HG03196 (cell line): ENCODE data around the gene AMH.
"Not testable (repeated sequence)": the region's sequence is repeated elsewhere in the genome, so short reads cannot be mapped to it uniquely, and the experiment has no call there.

Experiments used
- ATAC-seq: cut with Tn5 transposase; IDR thresholded peaks from one replicate; pipeline ENCODE4 v1.9.1; 2021; ENCODE audit not compliant: unreplicated experiment

Gene AMH

GRCh38 chr19:2269244-2270156 is 20.4 kb downstream of the AMH start:
- peak; percentile 44 for ATAC-seq

- ATAC-seq = no peak
These were observed 21.0 kb downstream of the AMH start for GRCh38 chr19:2270157-2270422.

GRCh38 chr19:2270423-2271233 is 21.5 kb downstream of the AMH start:
- ATAC-seq = no peak

GRCh38 chr19:2271234-2272103 is 22.3 kb downstream of the AMH start:
- ATAC-seq = no peak

GRCh38 chr19:2273356-2274184 is 24.4 kb downstream of the AMH start:
- ATAC-seq = peak; percentile 34

- ATAC-seq = no peak
These were observed 25.1 kb downstream of the AMH start for GRCh38 chr19:2274185-2274711.

GRCh38 chr19:2274931-2275535 is 25.9 kb downstream of the AMH start:
- ATAC-seq = no peak

GRCh38 chr19:2275588-2276428 is 26.7 kb downstream of the AMH start:
- ATAC-seq = no peak

- ATAC-seq = no peak
These were observed 27.4 kb downstream of the AMH start for GRCh38 chr19:2276429-2276986.

- ATAC-seq = no peak
These were observed 28.0 kb downstream of the AMH start for GRCh38 chr19:2277138-2277537.

- no peak for ATAC-seq
These were observed 29.5 kb downstream of the AMH start for GRCh38 chr19:2278459-2279158.

GRCh38 chr19:2280633-2281264 is 31.6 kb downstream of the AMH start:
- ATAC-seq = no peak

GRCh38 chr19:2281265-2282061 is 32.3 kb downstream of the AMH start:
- not testable (repeated sequence) for ATAC-seq

GRCh38 chr19:2282062-2282861 is 33.1 kb downstream of the AMH start, which contains the start of gene PEAK3:
Gene PEAK3 (minus strand): TSS chr19:2282175. CDS start chr19:2280931, 1,244 bp downstream.
- no peak for ATAC-seq

- ATAC-seq = no peak
These were observed 33.7 kb downstream of the AMH start for GRCh38 chr19:2282862-2283237.
